NCI-H2081 (cell line): ENCODE data around the gene FOXP2.
A peak's percentile ranks its signal among the peaks of the same experiment; 100 is the strongest.

Experiments used
- DNase-seq, 2 experiments: peaks; one replicate each; lab custom pipeline; 2025; lab: John Stamatoyannopoulos, UW

The FOXP2 gene

GRCh38 chr7:114653364-114654088, 238.9 kb downstream of the FOXP2 start:
- peak in 1 of 2 experiments; percentile 80 for DNase-seq

GRCh38 chr7:114656466-114656865, 241.9 kb downstream of the FOXP2 start:
- DNase-seq = peak; percentile 16 to 42

GRCh38 chr7:114657279-114657678, 242.7 kb downstream of the FOXP2 start:
- no peak for DNase-seq

- peak in 1 of 2 experiments; percentile 47 for DNase-seq
Observed at GRCh38 chr7:114658216-114658615, 243.6 kb downstream of the FOXP2 start.

- peak; percentile 81 to 97 for DNase-seq
Observed at GRCh38 chr7:114659409-114660125, 245.0 kb downstream of the FOXP2 start.

- DNase-seq = no peak
Observed at GRCh38 chr7:114660126-114660486, 245.5 kb downstream of the FOXP2 start.

- no peak for DNase-seq
Observed at GRCh38 chr7:114660753-114661152, 246.1 kb downstream of the FOXP2 start.

GRCh38 chr7:114662002-114662677, 247.5 kb downstream of the FOXP2 start:
- DNase-seq = peak in 1 of 2 experiments; percentile 24

GRCh38 chr7:114663502-114663901, 248.9 kb downstream of the FOXP2 start:
- DNase-seq = peak; percentile 69 to 85

GRCh38 chr7:114670676-114671075, 256.1 kb downstream of the FOXP2 start:
- no peak for DNase-seq

- DNase-seq = no peak
Observed at GRCh38 chr7:114671563-114672123, 257.0 kb downstream of the FOXP2 start.

- no peak for DNase-seq
Observed at GRCh38 chr7:114678116-114678515, 263.5 kb downstream of the FOXP2 start.

- DNase-seq = no peak
Observed at GRCh38 chr7:114687238-114687637, 272.6 kb downstream of the FOXP2 start.

GRCh38 chr7:114688443-114689055, 273.9 kb downstream of the FOXP2 start:
- no peak for DNase-seq

- DNase-seq = no peak
Observed at GRCh38 chr7:114689406-114689805, 274.8 kb downstream of the FOXP2 start.

- DNase-seq = no peak
Observed at GRCh38 chr7:114691605-114692004, 277.0 kb downstream of the FOXP2 start.

- no peak for DNase-seq
Observed at GRCh38 chr7:114695182-114695581, 280.6 kb downstream of the FOXP2 start.

- no peak for DNase-seq
Observed at GRCh38 chr7:114700247-114700928, 285.8 kb downstream of the FOXP2 start.

- DNase-seq = no peak
Observed at GRCh38 chr7:114703677-114704076, 289.1 kb downstream of the FOXP2 start.

- peak in 1 of 2 experiments; percentile 23 for DNase-seq
Observed at GRCh38 chr7:114708646-114709045, 294.0 kb downstream of the FOXP2 start.

- DNase-seq = no peak
Observed at GRCh38 chr7:114710499-114710898, 295.9 kb downstream of the FOXP2 start.

GRCh38 chr7:114711241-114711640, 296.6 kb downstream of the FOXP2 start:
- no peak for DNase-seq
